HG03439 (cell line): ENCODE data around the gene FGF5.
"Not testable (repeated sequence)": the region's sequence is repeated elsewhere in the genome, so short reads cannot be mapped to it uniquely, and the experiment has no call there.

Experiments used
- ATAC-seq: cut with Tn5 transposase; IDR thresholded peaks from one replicate; pipeline ENCODE4 v1.9.1; 2021; ENCODE audit warnings: mild to moderate bottlenecking, moderate library complexity; ENCODE audit not compliant: unreplicated experiment

Gene FGF5

GRCh38 chr4:80253510-80253909, 13.0 kb upstream of the FGF5 start:
- no peak for ATAC-seq

GRCh38 chr4:80254114-80254513, 12.3 kb upstream of the FGF5 start:
- no peak for ATAC-seq

DNA sequence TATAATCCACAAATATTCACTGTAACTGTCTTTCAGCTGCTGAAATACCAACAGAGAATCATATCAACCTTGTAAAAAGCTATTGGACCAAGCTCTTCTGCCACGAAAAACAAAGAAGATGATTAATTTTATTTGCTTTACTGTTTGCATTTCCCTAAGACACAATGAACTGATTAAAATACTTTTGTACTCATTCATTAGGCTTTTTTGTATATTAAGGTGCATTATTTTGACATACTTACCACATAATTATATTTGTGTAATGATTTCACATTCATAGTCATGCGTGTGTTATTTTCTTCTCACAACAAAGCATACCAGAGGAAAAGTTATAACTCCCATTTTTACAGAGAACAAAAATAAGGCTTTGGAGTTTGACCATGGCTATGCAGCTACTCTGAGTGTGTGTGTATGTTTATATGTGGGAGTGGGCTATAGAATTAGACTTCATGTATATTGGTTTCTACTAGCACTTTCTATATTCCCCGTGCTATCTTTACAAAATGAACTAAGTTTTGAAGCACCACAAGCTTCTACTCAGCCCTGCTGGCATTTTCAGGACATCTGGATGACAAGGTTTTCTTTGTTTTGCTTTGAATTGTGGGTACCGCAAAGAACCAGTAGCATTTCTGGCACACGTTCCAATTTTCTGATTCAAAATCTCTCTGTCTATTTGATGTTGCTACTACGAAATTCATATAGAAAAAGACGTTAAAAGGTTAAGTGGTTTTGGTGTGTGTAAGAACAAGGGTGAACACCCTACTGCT, 11.0 kb upstream of the FGF5 start:
- no peak for ATAC-seq

DNA sequence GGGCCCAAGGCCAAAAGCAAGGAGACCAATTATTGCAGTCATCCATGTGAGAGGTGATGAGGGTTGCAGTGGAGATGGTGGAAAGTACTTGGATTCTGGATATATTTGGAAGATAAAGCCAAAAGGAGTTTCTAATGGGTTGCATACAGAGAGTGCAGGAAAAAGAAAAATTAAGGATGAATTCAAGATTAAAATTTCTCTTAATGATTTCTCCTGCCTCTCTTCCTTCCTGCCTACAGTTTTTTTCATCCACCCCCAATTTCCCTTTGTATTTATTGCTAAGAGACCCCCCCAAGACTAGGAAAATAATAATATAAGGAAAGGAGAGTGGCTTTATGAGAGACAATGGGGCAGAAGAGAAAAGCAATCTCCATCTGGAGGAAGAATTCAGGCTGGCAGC, 8.6 kb upstream of the FGF5 start:
- ATAC-seq = no peak

GRCh38 chr4:80259012-80259411, 7.5 kb upstream of the FGF5 start:
- ATAC-seq = no peak

GRCh38 chr4:80259817-80260216, 6.6 kb upstream of the FGF5 start:
- no peak for ATAC-seq

- ATAC-seq = no peak
Measured at GRCh38 chr4:80261989-80262600, 4.4 kb upstream of the FGF5 start.

DNA sequence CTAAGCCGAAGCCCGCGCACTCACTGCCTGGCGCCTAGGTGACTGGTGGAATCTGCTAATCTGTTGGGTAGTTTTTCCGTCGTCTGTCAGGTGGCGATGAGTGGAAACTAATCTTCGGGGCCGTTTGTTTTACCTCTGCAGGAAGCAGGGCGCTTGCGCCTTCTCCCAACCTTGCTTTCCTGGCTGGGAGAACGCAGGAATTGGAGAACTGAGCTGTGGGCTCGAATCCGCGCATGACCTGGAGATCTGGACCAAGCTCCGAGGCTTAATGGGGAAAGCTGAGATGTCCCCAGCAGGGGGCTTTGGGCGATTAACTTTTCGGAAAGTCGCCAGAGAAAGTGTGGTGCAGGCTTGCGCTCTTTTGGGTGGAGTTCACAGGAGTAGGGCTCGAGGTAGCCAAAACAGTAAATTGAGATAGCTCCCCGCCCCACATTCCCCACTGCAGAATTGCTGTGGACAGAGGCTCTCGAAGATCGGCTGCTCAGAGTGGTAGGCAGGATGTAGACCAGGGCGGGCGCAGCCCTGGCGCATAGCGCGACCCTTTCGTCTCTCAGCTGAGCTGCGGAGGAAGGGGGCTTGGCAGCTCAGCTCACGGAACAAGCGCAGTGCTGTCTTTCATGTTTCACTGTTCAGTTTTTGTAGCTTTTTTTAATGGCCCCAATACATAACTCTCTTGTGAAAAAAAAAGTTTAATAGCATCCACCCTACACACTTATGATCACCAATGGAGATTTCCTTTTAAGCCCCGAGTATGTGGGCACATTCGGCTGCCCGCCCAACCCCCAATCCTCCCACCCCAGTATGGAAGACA, 2.7 kb upstream of the FGF5 start:
- no peak for ATAC-seq

- no peak for ATAC-seq
Measured at GRCh38 chr4:80264352-80264647, 2.2 kb upstream of the FGF5 start.

- no peak for ATAC-seq
Measured at GRCh38 chr4:80264825-80265224, 1.6 kb upstream of the FGF5 start.

DNA sequence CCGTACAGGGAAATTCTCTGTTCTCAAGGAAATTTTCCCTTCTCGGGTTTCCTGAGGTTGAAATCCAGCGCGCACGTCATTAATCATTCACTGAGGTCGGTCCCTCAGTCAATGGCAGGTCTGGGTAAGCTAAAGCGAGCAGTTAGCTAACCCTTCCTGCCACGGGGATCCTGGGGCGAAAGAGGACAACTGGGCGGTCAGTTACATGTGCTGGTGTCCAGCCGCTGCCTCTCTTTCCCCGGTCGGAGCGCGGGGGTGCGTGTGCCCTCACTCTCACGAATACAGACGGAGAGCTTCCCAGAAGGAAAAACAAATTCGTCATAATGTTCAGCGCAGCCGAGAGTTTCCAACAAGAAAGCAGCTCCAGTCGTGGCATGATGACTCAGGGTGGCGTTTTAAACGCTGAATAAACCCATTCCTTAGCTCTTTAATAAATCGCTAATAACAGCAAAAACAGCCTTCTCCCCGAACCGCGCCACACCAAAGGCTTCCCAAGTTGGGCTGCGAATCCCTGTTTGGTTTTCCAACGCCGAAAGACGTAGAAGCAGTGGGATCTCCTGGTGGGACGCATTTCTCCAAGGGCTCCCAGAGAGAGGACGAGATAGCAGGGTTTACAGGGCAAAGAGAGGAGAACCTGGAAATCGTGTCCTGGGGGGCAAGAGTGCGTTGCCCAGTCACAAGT, 752 bp upstream of the FGF5 start:
- ATAC-seq = no peak

DNA sequence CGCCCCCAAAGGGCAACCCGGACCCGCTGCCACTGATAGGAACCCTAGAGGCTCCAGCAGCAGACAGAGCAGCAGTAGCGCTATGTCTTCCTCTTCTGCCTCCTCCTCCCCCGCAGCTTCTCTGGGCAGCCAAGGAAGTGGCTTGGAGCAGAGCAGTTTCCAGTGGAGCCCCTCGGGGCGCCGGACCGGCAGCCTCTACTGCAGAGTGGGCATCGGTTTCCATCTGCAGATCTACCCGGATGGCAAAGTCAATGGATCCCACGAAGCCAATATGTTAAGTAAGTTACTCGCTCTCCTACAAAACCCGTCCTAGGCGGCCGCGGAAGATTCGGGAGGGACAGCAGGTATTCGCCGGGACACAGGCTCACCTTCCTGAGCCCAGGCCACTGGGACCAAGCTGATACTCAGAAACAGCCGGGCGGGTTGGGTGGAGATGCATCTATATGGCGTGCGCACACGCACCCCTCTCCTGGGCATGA, 477 bp downstream of the FGF5 start:
- no peak for ATAC-seq

DNA sequence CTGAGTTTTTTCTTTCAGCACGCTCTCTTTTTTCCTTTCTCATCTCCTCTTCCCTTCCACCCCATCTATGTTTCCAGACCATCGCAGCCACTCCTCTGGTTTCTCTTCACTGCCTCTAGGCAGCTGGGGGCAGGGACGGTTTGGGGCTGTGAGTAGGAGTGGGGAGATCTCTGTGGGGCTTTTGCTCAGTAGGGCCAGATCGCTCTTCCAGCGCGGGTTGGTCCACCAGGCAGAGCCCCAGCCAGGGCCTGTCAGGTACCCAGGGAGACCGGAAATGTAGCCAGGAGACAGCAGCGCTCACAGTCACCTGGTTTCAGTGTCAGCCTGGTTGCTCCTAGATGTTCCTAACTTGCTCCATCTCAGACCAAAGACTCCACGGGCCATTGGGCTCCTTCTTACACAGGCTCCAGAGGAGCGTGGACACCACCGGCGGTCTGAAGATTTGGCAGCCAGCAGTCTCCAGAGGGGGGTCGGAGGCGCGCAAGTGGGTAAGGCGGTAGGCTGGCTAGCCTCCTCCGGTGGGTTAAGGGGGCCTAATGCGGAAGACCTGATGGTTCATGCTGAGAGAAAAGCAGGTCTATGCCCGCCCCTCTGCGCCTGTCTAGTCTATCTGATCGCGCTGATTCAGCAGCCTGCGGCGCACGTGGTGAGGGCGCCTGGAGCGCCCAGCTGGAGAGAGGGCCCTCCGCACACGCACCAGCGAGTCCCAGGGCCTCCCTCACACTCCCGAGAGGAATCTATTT, 1.8 kb downstream of the FGF5 start:
- ATAC-seq = no peak

DNA sequence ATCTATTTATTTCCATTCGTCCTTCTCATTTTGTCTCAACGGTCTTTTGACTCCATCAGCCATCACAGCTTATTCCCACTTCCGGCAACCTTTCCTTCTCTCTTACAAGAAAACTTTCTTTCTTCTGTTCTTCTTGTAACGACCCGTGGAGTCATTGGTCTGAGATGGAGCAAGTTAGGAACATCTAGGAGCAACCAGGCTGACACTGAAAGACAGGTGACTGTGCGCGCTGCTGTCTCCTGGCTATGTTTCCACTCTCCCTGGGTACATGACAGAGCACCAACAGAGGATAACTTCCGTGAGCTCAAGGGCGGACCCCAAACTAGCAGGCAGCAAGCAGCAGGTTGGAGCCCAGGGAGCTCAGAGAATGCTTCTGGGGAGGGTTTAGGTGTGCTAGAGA, 2.5 kb downstream of the FGF5 start:
- no peak for ATAC-seq

- ATAC-seq = no peak
Measured at GRCh38 chr4:80270321-80270720, 3.9 kb downstream of the FGF5 start.

DNA sequence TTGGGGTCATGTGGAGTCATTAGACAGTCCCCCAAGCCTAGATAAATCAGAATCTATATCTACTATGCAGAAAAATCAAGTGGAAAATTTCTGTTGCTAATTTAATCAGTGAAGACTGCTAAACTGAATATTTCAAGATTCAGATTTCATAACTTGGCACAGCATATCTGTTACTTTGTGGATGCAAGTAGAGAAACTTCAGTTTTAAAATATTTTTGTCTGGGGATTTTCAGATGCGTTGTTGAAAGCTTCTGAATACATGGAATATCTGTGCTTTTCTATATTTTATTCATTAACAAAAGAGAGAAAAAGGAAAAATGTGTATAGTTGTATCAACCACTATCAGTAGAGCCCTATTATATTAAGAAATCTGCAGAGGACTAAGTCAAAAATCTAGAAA, 4.4 kb downstream of the FGF5 start:
- no peak for ATAC-seq

GRCh38 chr4:80271801-80272200, 5.3 kb downstream of the FGF5 start:
- no peak for ATAC-seq

- ATAC-seq = no peak
Measured at GRCh38 chr4:80276931-80277330, 10.5 kb downstream of the FGF5 start.

DNA sequence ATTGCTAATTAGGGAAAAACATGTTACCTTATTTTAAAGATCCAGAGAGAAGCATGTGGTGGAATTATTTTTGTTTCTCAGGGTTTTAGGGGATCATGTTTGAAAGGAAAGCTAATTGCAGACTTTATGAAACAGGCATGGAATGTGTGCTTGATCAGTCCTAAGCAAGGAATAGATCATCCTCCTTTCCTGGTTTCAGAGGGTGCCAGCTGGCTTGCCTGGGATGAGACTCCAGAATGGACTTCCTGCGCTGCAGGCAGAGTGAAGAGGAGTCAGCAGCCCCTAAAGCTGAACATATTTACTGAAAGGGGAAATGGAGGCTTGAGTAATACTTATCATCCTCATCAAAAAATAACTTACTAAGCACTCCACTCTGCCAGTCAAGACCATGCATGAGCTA, 13.3 kb downstream of the FGF5 start:
- ATAC-seq = no peak

GRCh38 chr4:80286451-80286850, 20.0 kb downstream of the FGF5 start:
- no peak for ATAC-seq

DNA sequence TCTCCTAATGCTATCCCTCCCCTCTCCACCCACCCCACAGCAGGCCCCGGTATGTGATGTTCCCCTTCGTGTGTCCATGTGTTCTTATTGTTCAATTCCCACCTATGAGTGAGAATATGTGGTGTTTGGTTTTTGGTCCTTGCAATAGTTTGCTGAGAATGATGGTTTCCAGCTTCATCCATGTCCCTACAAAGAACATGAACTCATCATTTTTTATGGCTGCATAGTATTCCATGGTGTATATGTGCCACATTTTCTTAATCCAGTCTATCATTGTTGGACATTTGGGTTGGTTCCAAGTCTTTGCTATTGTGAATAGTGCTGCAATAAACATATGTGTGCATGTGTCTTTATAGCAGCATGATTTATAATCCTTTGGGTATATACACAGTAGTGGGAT, 24.2 kb downstream of the FGF5 start:
- not testable (repeated sequence) for ATAC-seq
